Measurements from ENCODE around the gene CALML5.

- TF ChIP-seq CTCF (conservative IDR thresholded peaks at IDR 0.05 in 1 of 2, IDR thresholded peaks at IDR 0.05 in 1 of 2; ENCODE audit: low read depth in 1 of 2, low read length in 2 of 2) (no peak), EZH2 (IDR thresholded peaks at IDR 0.05; ENCODE audit: low read length, missing control alignments) (no peak)
Observed at GRCh38 chr10:5547681-5547930, 48.2 kb upstream of the CALML5 start.
